B cell (primary cell): Measurements from ENCODE around the gene TFAP2B. TPM values are rescaled to one million over a fixed set of nuclear protein-coding genes. Genes with fewer than 3 reads are reported as not detected.

Experiments used
- ATAC-seq: fragments of 200-7000 bp; cut with Tn5 transposase; one replicate; pipeline ENCODE4 v1.10.0; 2021; ENCODE audit warnings: low read depth, mild to moderate bottlenecking, moderate number of reproducible peaks, moderate library complexity
- CTCF ChIA-PET: fragments of 350-600 bp; sonication (Branson Sonifier 250); formaldehyde crosslinking; loops from one replicate; lab custom pipeline; 2021; ENCODE audit warnings: antibody characterized with exemption, inconsistent platforms; lab: Charles Lee
- POLR2A ChIA-PET: fragments of 350-600 bp; sonication (Branson Sonifier 250); formaldehyde crosslinking; loops from one replicate; lab custom pipeline; 2021; ENCODE audit warnings: antibody characterized with exemption; lab: Charles Lee
- DNase-seq: peaks from one replicate; pipeline ENCODE4 v3.0.0; 2013
- H2AFZ ChIP-seq: 2 replicates; pipeline ENCODE4 v1.6.1; 2012; ENCODE audit warnings: mild to moderate bottlenecking, low read depth, low read length; ENCODE audit not compliant: insufficient read depth, poor library complexity, severe bottlenecking
- H3K27ac ChIP-seq, 2 donors: 1 replicate in 1 of 2; 2 replicates in 1 of 2; pipeline ENCODE4 v1.5.1; 2012 to 2013; ENCODE audit warnings: low read length in 2 of 2, mild to moderate bottlenecking in 2 of 2, moderate library complexity in 1 of 2
- H3K27me3 ChIP-seq, 4 experiments: fragments of 200-600 bp in 1 of 4; sonication (generic) in 1 of 4; replicated peaks in 1 of 4; 1 replicate in 2 of 4; 2 replicates in 2 of 4; pipeline versions ENCODE4 v1.6.1 to v1.7.0; 2013 to 2016; ENCODE audit warnings: low read length in 3 of 4, mild to moderate bottlenecking in 2 of 4, mixed read lengths in 1 of 4, moderate library complexity in 1 of 4; ENCODE audit not compliant: insufficient read depth in 4 of 4, control insufficient read depth in 3 of 4; ENCODE audit errors: control extremely low read depth in 1 of 4
- H3K36me3 ChIP-seq, 2 experiments: replicated peaks in 1 of 2; 1 replicate in 1 of 2; 2 replicates in 1 of 2; pipeline versions ENCODE4 v1.6.1 to v1.7.1; 2013; ENCODE audit warnings: low read length in 1 of 2; ENCODE audit not compliant: insufficient read depth in 2 of 2, control insufficient read depth in 1 of 2; ENCODE audit errors: control extremely low read depth in 1 of 2, extremely low read depth in 1 of 2
- H3K4me1 ChIP-seq, 2 donors: fragments of 200-600 bp in 1 of 2; sonication (generic) in 1 of 2; 1 replicate in 1 of 2; 2 replicates in 1 of 2; pipeline versions ENCODE4 v1.5.1 to v1.6.1; 2013 to 2017; ENCODE audit warnings: low read length in 2 of 2; ENCODE audit not compliant: control insufficient read depth in 2 of 2, insufficient read depth in 2 of 2
- H3K4me2 ChIP-seq: replicated peaks from 2 replicates; pipeline ENCODE3; 2012; ENCODE audit warnings: mild to moderate bottlenecking, low read depth, low read length; ENCODE audit not compliant: poor library complexity, severe bottlenecking
- H3K4me3 ChIP-seq, 5 experiments: fragments of 200-600 bp in 1 of 5; sonication (generic) in 1 of 5; 1 replicate in 3 of 5; 2 replicates in 2 of 5; pipeline versions ENCODE4 v1.5.1 to v1.7.0; 2011 to 2016; ENCODE audit warnings: low read length in 4 of 5, mild to moderate bottlenecking in 4 of 5, low read depth in 2 of 5, control low read depth in 1 of 5, moderate library complexity in 1 of 5; ENCODE audit not compliant: insufficient read depth in 1 of 5; ENCODE audit errors: control extremely low read depth in 1 of 5, extremely low read depth in 1 of 5
- H3K79me2 ChIP-seq: fragments of 200-600 bp; sonication (generic); one replicate; pipeline ENCODE4 v1.6.0; 2016; ENCODE audit warnings: low read length; ENCODE audit not compliant: control insufficient read depth, insufficient read depth
- H3K9ac ChIP-seq: fragments of 200-600 bp; sonication (generic); 2 replicates; pipeline ENCODE4 v1.6.1; 2017; ENCODE audit warnings: mild to moderate bottlenecking, low read length, moderate library complexity
- H3K9me3 ChIP-seq, 3 donors: one replicate each; pipeline versions ENCODE4 v1.6.1 to v1.7.1; 2013; ENCODE audit warnings: low read length in 2 of 3; ENCODE audit not compliant: control insufficient read depth in 2 of 3, insufficient read depth in 1 of 3; ENCODE audit errors: control extremely low read depth in 1 of 3
- H4K20me1 ChIP-seq: 2 replicates; pipeline ENCODE4 v1.6.0; 2012; ENCODE audit warnings: mild to moderate bottlenecking, low read length; ENCODE audit not compliant: insufficient read depth, control insufficient read depth, poor library complexity, severe bottlenecking
- H3K27ac Mint-ChIP-seq: one replicate; pipeline ENCODE4 v1.8.0; 2021; ENCODE audit warnings: mixed read lengths
- H3K27me3 Mint-ChIP-seq: one replicate; pipeline ENCODE4 v1.8.0; 2021; ENCODE audit warnings: mixed read lengths
- H3K4me1 Mint-ChIP-seq: one replicate; pipeline ENCODE4 v1.8.0; 2021; ENCODE audit warnings: mixed read lengths
- H3K4me3 Mint-ChIP-seq: one replicate; pipeline ENCODE4 v1.8.0; 2021; ENCODE audit warnings: mixed read lengths
- H3K9me3 Mint-ChIP-seq: one replicate; pipeline ENCODE4 v1.8.0; 2022; ENCODE audit warnings: mixed read lengths; ENCODE audit not compliant: insufficient read depth
- CTCF ChIP-seq: fragments of 200-600 bp; IDR thresholded peaks from one replicate; pipeline ENCODE4 v1.8.0; 2022; ENCODE audit warnings: antibody characterized with exemption, mild to moderate bottlenecking
- EZH2 ChIP-seq: IDR thresholded peaks from 2 replicates; pipeline ENCODE4 v1.6.1; 2012; ENCODE audit warnings: borderline replicate concordance, low read depth, mild to moderate bottlenecking, moderate library complexity, low read length; ENCODE audit not compliant: insufficient read depth, poor library complexity, severe bottlenecking
- intact Hi-C: fragments of 100-400 bp; cut with micrococcal nuclease; formaldehyde crosslinking; loops from one replicate; pipeline ENCODE4 v1.10.0; 2022
- polyA plus RNA-seq: library from polyadenylated mRNA; depleted of rRNA; stranded (reverse); fragments of >200 nt; gene quantifications from 2 replicates; pipeline ENCODE4 v1.2.3, GENCODE V29; 2012
- total RNA-seq, 2 donors: library from RNA; stranded (reverse); fragments of 120-200 nt in 1 of 2; gene quantifications; 1 replicate in 1 of 2; 2 replicates in 1 of 2; pipeline versions ENCODE4 v1.2.3 to v1.2.4, GENCODE V29; 2013 to 2022

The TFAP2B gene
- total and polyA plus RNA-seq, 2 donors (not counting 1 experiment from before 2014, with no cell fraction given) = not detected

- DNase-seq (no peak), ATAC-seq (no peak)
- H3K27ac ChIP-seq = no peak overlapping the region
- H3K36me3 ChIP-seq = no peaks in the 10 kb centered on the region
- no peak overlapping the region for H3K9ac ChIP-seq
- H3K4me2 ChIP-seq = no peak overlapping the region
- no peaks in the 10 kb centered on the region for H3K27me3 ChIP-seq
- TF ChIP-seq EZH2 = no peak
- TF ChIP-seq CTCF = no peak
- ChIA-PET POLR2A (no interaction called here), CTCF (no interaction called here)
- no peak overlapping the region for H2AFZ ChIP-seq
- H4K20me1 ChIP-seq = no peaks in the 10 kb centered on the region
- H3K4me3 ChIP-seq = no peak overlapping the region
- Mint-ChIP-seq H3K9me3 (peaks cover 2% of the 10 kb centered on the region), H3K27me3 (no peaks in the 10 kb centered on the region), H3K4me1 (no peaks in the 10 kb centered on the region), H3K4me3 (no peak overlapping the region), H3K27ac (no peak overlapping the region)
- H3K4me1 ChIP-seq = no peaks in the 10 kb centered on the region
- no peaks in the 10 kb centered on the region for H3K79me2 ChIP-seq
- no peaks in the 10 kb centered on the region for H3K9me3 ChIP-seq
- intact Hi-C loops = no loop called here
Observed at GRCh38 chr6:50891290-50891689, 72.6 kb downstream of the TFAP2B start.

Other genes starting within 250 kb of the TFAP2B start
- not detected in 2 replicates for gene TFAP2D, start 105.3 kb upstream of the TFAP2B start, total RNA-seq
- not detected in 2 replicates for gene TFAP2D, start 105.3 kb upstream of the TFAP2B start, polyA plus RNA-seq